ENCODE measurements around the gene ANXA8.
"Not testable (repeated sequence)": the region's sequence is repeated elsewhere in the genome, so short reads cannot be mapped to it uniquely, and the experiment has no call there.

DNA sequence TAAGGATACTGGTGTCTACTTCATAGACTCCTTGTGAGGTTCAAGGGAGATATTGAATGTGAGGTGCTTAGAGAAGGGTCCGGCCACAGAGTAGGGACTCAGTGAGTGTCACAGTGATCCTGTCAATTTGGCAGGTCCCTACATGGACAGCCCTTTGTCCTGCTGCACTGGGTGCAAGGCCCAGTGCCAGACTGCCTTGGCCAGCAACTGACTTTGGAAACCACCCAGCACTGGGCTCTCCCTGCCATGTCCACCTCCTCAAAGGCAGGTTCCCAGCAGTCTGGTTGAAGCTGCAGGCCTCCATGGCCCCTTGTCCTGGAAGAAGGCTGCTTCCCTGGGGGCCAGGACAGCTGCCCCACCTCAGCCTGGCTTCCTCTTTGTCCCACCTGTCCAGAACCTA lies 1.5 kb downstream of the ANXA8 start:
- not testable (repeated sequence) for TF ChIP-seq EZH2 (IDR thresholded peaks at IDR 0.05; ENCODE audit: borderline replicate concordance, low read length); CTCF (conservative IDR thresholded peaks at IDR 0.05 in 1 of 2, IDR thresholded peaks at IDR 0.05 in 1 of 2; ENCODE audit: extremely low read depth in 1 of 2, insufficient read depth in 1 of 2, low read depth in 1 of 2, low read length in 2 of 2)
